ENCODE measurements around the gene CENPP. TPM values are rescaled to one million over a fixed set of nuclear protein-coding genes. Genes with fewer than 3 reads are reported as not detected.

The CENPP gene
- total RNA-seq, 1 experiment from 2014 or later = 15.6 TPM

- Histone ChIP-seq H3K9me3 (ENCODE audit: low read depth, low read length, poor library complexity, severe bottlenecking) (no peaks in the 10 kb centered on the region), H3K27me3 (replicated peaks; ENCODE audit: insufficient read depth, low read depth, low read length, poor library complexity) (no peaks in the 10 kb centered on the region), H3K4me3 (ENCODE audit: low read depth, low read length, poor library complexity, severe bottlenecking) (no peak overlapping the region), H3K27ac (ENCODE audit: low read depth, low read length, poor library complexity, severe bottlenecking) (no peak overlapping the region), H3K36me3 (ENCODE audit: insufficient read depth, low read length, poor library complexity, severe bottlenecking) (peaks cover 70% of the 10 kb centered on the region), H3K4me1 (ENCODE audit: insufficient read depth, low read length, poor library complexity, severe bottlenecking) (peaks cover 4% of the 10 kb centered on the region)
- BruUV-seq (replicated peaks) = no TSS peak
- intact Hi-C loops (cut with micrococcal nuclease; ENCODE audit: unreplicated experiment) = no loop called here
- DNase-seq (ENCODE audit: low spot score) = no peak
- ChIA-PET CTCF (no interaction called here), POLR2A (ENCODE audit: low non-redundant PET) (no interaction called here)
- TF ChIP-seq EZH2 (IDR thresholded peaks at IDR 0.05; ENCODE audit: borderline replicate concordance, low read depth, low read length, poor library complexity, severe bottlenecking) (no peak), CTCF (conservative IDR thresholded peaks at IDR 0.05; ENCODE audit: low read depth, low read length) (no peak)
Observed at GRCh38 chr9:92299116-92299515, 26.6 kb upstream of the CENPP start.

GRCh38 chr9:92300936-92301335, 24.8 kb upstream of the CENPP start:
- Histone ChIP-seq H3K27ac (ENCODE audit: low read depth, low read length, poor library complexity, severe bottlenecking) (no peak overlapping the region), H3K27me3 (replicated peaks; ENCODE audit: insufficient read depth, low read depth, low read length, poor library complexity) (no peaks in the 10 kb centered on the region), H3K4me3 (ENCODE audit: low read depth, low read length, poor library complexity, severe bottlenecking) (no peak overlapping the region), H3K9me3 (ENCODE audit: low read depth, low read length, poor library complexity, severe bottlenecking) (no peaks in the 10 kb centered on the region), H3K4me1 (ENCODE audit: insufficient read depth, low read length, poor library complexity, severe bottlenecking) (no peaks in the 10 kb centered on the region), H3K36me3 (ENCODE audit: insufficient read depth, low read length, poor library complexity, severe bottlenecking) (peaks cover 87% of the 10 kb centered on the region)
- DNase-seq (ENCODE audit: low spot score) = no peak
- TF ChIP-seq CTCF (conservative IDR thresholded peaks at IDR 0.05; ENCODE audit: low read depth, low read length) (no peak), EZH2 (IDR thresholded peaks at IDR 0.05; ENCODE audit: borderline replicate concordance, low read depth, low read length, poor library complexity, severe bottlenecking) (no peak)
- ChIA-PET CTCF (no interaction called here), POLR2A (ENCODE audit: low non-redundant PET) (no interaction called here)
- BruUV-seq (replicated peaks) = no TSS peak
- intact Hi-C loops (cut with micrococcal nuclease; ENCODE audit: unreplicated experiment) = no loop called here

- Histone ChIP-seq H3K9me3 (ENCODE audit: low read depth, low read length, poor library complexity, severe bottlenecking) (no peaks in the 10 kb centered on the region), H3K27ac (ENCODE audit: low read depth, low read length, poor library complexity, severe bottlenecking) (no peak overlapping the region), H3K27me3 (replicated peaks; ENCODE audit: insufficient read depth, low read depth, low read length, poor library complexity) (no peaks in the 10 kb centered on the region), H3K36me3 (ENCODE audit: insufficient read depth, low read length, poor library complexity, severe bottlenecking) (peaks cover 70% of the 10 kb centered on the region), H3K4me3 (ENCODE audit: low read depth, low read length, poor library complexity, severe bottlenecking) (no peak overlapping the region), H3K4me1 (ENCODE audit: insufficient read depth, low read length, poor library complexity, severe bottlenecking) (no peaks in the 10 kb centered on the region)
- ChIA-PET POLR2A (ENCODE audit: low non-redundant PET) (interaction anchor here (0.7 kb wide), 1 partner anchor 304 kb away, joined by 3 read pairs; no protein-coding TSS in a partner anchor), CTCF (no interaction called here)
- intact Hi-C loops (cut with micrococcal nuclease; ENCODE audit: unreplicated experiment) = no loop called here
- DNase-seq (ENCODE audit: low spot score) = no peak
- no peak for TF ChIP-seq CTCF (conservative IDR thresholded peaks at IDR 0.05; ENCODE audit: low read depth, low read length)
- no peak for TF ChIP-seq EZH2 (IDR thresholded peaks at IDR 0.05; ENCODE audit: borderline replicate concordance, low read depth, low read length, poor library complexity, severe bottlenecking)
- BruUV-seq (replicated peaks) = no TSS peak
Observed at GRCh38 chr9:92308893-92309292, 16.9 kb upstream of the CENPP start.

Measured in A673 (cell line).